Measurements from ENCODE around the gene PAX1.

The PAX1 gene

GRCh38 chr20:21677261-21677660, 28.2 kb upstream of the PAX1 start:
- no peak for TF ChIP-seq CTCF (conservative IDR thresholded peaks at IDR 0.05)
- H3K27ac ChIP-seq, result no peak overlapping the region

GRCh38 chr20:21677781-21678180, 27.7 kb upstream of the PAX1 start:
- TF ChIP-seq CTCF (conservative IDR thresholded peaks at IDR 0.05), result no peak
- no peak overlapping the region for H3K27ac ChIP-seq

GRCh38 chr20:21681234-21681921, 24.1 kb upstream of the PAX1 start:
- TF ChIP-seq CTCF (conservative IDR thresholded peaks at IDR 0.05), result no peak
- H3K27ac ChIP-seq, result no peak overlapping the region

GRCh38 chr20:21681922-21682318, 23.5 kb upstream of the PAX1 start:
- no peak overlapping the region for H3K27ac ChIP-seq
- no peak for TF ChIP-seq CTCF (conservative IDR thresholded peaks at IDR 0.05)

- H3K27ac ChIP-seq, result peak overlapping the region; percentile 13; the same call in 1 of the 2 replicates
- no peak for TF ChIP-seq CTCF (conservative IDR thresholded peaks at IDR 0.05)
Observed at GRCh38 chr20:21682521-21682954, 22.9 kb upstream of the PAX1 start.

- H3K27ac ChIP-seq, result no peak overlapping the region
- no peak for TF ChIP-seq CTCF (conservative IDR thresholded peaks at IDR 0.05)
Observed at GRCh38 chr20:21684671-21685070, 20.8 kb upstream of the PAX1 start.

GRCh38 chr20:21685981-21686380, 19.5 kb upstream of the PAX1 start:
- TF ChIP-seq CTCF (conservative IDR thresholded peaks at IDR 0.05), result no peak
- no peak overlapping the region for H3K27ac ChIP-seq

Measured in VCaP (cell line).